Measurements from ENCODE around the gene TAS2R4. TPM values are rescaled to one million over a fixed set of nuclear protein-coding genes. Genes with fewer than 3 reads are reported as not detected.

Gene TAS2R4
- total and polyA plus RNA-seq, 2 of the 8 experiments (the other 6 are each of a cell fraction or from before 2014, with no cell fraction given): 0.88 to 1.3 TPM

DNA sequence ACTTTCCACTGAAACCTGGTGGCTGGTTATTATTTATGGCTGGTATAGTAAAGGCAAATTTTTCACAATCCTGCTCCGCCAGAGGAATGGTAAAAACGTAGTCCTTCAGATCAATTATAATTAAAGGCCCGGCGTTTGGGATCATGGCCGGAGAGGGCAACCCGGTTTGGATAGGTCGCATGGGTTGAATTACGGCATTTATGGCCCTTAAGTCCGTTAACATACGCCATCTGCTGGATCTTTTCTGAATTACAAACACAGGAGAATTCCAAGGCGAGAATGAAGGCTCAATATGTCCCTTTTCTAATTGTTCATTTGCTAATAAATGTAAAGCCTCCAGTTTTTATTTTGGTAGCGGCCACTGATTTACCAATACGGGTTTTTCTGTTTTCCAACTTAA lies 23.8 kb upstream of the TAS2R4 start:
- Histone ChIP-seq H3K4me3 (ENCODE audit: extremely low read depth in 1 of 4, insufficient read depth in 2 of 4, low read depth in 3 of 4, low read length in 4 of 4) (no peak overlapping the region), H3K79me1 (ENCODE audit: low read depth, low read length) (peaks cover 2% of the 10 kb centered on the region; the same call in 1 of the 2 replicates), H3K4ac (replicated peaks; ENCODE audit: insufficient read length, low read depth, low read length) (no peak overlapping the region), H3K27me3 (replicated peaks in 1 of 4; ENCODE audit: control insufficient read depth in 3 of 4, extremely low read depth in 1 of 4, insufficient read depth in 3 of 4, low read length in 3 of 4) (no peaks in the 10 kb centered on the region), H2BK20ac (ENCODE audit: low read length) (no peak overlapping the region), H3K23ac (ENCODE audit: insufficient read length) (no peak overlapping the region), H3K36me3 (ENCODE audit: control insufficient read depth in 2 of 4, insufficient read depth in 4 of 4, low read length in 3 of 4) (peaks cover 16 to 76% (median 54%) of the 10 kb centered on the region in 4 experiments), H3K56ac (replicated peaks; ENCODE audit: insufficient read length, low read depth, low read length) (no peak overlapping the region), H2BK120ac (replicated peaks; ENCODE audit: low read depth, low read length) (no peak overlapping the region), H3K4me1 (replicated peaks in 1 of 4; ENCODE audit: control insufficient read depth in 3 of 4, insufficient read depth in 4 of 4, low read length in 3 of 4) (no peaks in the 10 kb centered on the region), H3K23me2 (ENCODE audit: low read depth, low read length) (no peaks in the 10 kb centered on the region), H3K27ac (ENCODE audit: low read depth, low read length) (no peak overlapping the region), H3K9ac (replicated peaks in 1 of 4; ENCODE audit: extremely low read depth in 1 of 4, low read depth in 3 of 4, low read length in 3 of 4) (no peak overlapping the region), H4K8ac (ENCODE audit: extremely low read depth, insufficient read depth, low read length) (no peak overlapping the region), H3K4me2 (ENCODE audit: insufficient read depth in 1 of 2, low read depth in 2 of 2, low read length in 2 of 2) (no peak overlapping the region), H2BK12ac (ENCODE audit: low read depth, low read length) (no peak overlapping the region), H2BK5ac (ENCODE audit: low read depth, low read length) (no peak overlapping the region), H4K91ac (replicated peaks; ENCODE audit: insufficient read length, low read length) (no peak overlapping the region), H2BK15ac (ENCODE audit: low read length) (no peak overlapping the region), H3K9me3 (ENCODE audit: insufficient read depth in 2 of 2, low read depth in 1 of 2, low read length in 1 of 2) (peaks cover 23 to 26% of the 10 kb centered on the region in 2 experiments), H3K79me2 (ENCODE audit: control insufficient read depth in 1 of 2, insufficient read depth in 2 of 2, low read length in 2 of 2) (no peaks in the 10 kb centered on the region), H3K14ac (ENCODE audit: insufficient read length) (no peak overlapping the region), H3K18ac (ENCODE audit: extremely low read depth, low read length) (no peak overlapping the region), H4K20me1 (replicated peaks in 1 of 2; ENCODE audit: control insufficient read depth in 1 of 2, insufficient read depth in 2 of 2, low read length in 2 of 2) (no peaks in the 10 kb centered on the region), H2AFZ (ENCODE audit: low read length) (no peak overlapping the region), H2AK5ac (ENCODE audit: low read depth, low read length) (no peak overlapping the region), H4K5ac (ENCODE audit: insufficient read length, low read depth, low read length) (no peak overlapping the region)
- WGBS, 2 experiments (ENCODE audit: extremely low coverage in 1 of 2, insufficient coverage in 1 of 2, insufficient read length in 1 of 2, insufficient replicate concordance in 2 of 2, low coverage in 1 of 2, low lambda C conversion rate in 2 of 2, missing lambda C conversion rate in 1 of 2): 85% methylated on average over 13 of the region's 13 CpGs; no CpG with 5 or more reads in 1 of the 2 experiments
- POLR2A ChIA-PET (ENCODE audit: partially characterized antibody): interaction anchor here (0.6 kb wide), 1 partner anchor 15 kb away, joined by 3 read pairs; the partner anchor contains the start of gene SSBP1
- TF ChIP-seq BACH1 (IDR thresholded peaks at IDR 0.05; ENCODE audit: low read length): no peak
- TF ChIP-seq CTCF (IDR thresholded peaks at IDR 0.05; ENCODE audit: control extremely low read depth in 1 of 3, insufficient read depth in 1 of 3, low read depth in 1 of 3, low read length in 3 of 3): peak; percentile 2 to 42 (median 30); a peak in 3 of 4 replicates
- TF ChIP-seq JUND (IDR thresholded peaks at IDR 0.05; ENCODE audit: low read length): no peak
- TF ChIP-seq, protein P1, sequence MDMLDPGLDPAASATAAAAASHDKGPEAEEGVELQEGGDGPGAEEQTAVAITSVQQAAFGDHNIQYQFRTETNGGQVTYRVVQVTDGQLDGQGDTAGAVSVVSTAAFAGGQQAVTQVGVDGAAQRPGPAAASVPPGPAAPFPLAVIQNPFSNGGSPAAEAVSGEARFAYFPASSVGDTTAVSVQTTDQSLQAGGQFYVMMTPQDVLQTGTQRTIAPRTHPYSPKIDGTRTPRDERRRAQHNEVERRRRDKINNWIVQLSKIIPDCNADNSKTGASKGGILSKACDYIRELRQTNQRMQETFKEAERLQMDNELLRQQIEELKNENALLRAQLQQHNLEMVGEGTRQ (IDR thresholded peaks at IDR 0.05; ENCODE audit: low read length): no peak
- peak; percentile 9 to 34; a peak in 3 of 4 replicates for TF ChIP-seq RAD21 (IDR thresholded peaks at IDR 0.05 in 1 of 2, conservative IDR thresholded peaks at IDR 0.05 in 1 of 2; ENCODE audit: low read depth in 2 of 2, low read length in 2 of 2)
- no peak for TF ChIP-seq TCF12 (IDR thresholded peaks at IDR 0.05; ENCODE audit: low read depth, low read length)
- TF ChIP-seq BRCA1 (IDR thresholded peaks at IDR 0.05; ENCODE audit: low read depth, low read length): no peak
- CTCF ChIA-PET (ENCODE audit: partially characterized antibody): no interaction called here
- DNase-seq (ENCODE audit: low read depth in 1 of 2, low spot score in 2 of 2) (no peak), FAIRE-seq (no peak)
